Mesodermal cell (in vitro differentiated cells): ENCODE results near the gene BRPF1.

Source experiments
- H3K27ac ChIP-seq: 2 replicates; pipeline ENCODE4 v1.7.0; 2013; ENCODE audit warnings: mild to moderate bottlenecking, low read depth, low read length, moderate library complexity; ENCODE audit not compliant: severe bottlenecking
- H3K36me3 ChIP-seq: 2 replicates; pipeline ENCODE4 v1.7.1; 2013; ENCODE audit warnings: mild to moderate bottlenecking, low read length, moderate library complexity; ENCODE audit not compliant: control insufficient read depth, insufficient read depth
- H3K4me1 ChIP-seq: one replicate; pipeline ENCODE4 v1.7.1; 2013; ENCODE audit warnings: mild to moderate bottlenecking, low read length; ENCODE audit not compliant: insufficient read depth, control insufficient read depth, poor library complexity, severe bottlenecking
- H3K4me3 ChIP-seq: 2 replicates; pipeline ENCODE4 v1.7.0; 2013; ENCODE audit warnings: low read length, control low read depth, mild to moderate bottlenecking; ENCODE audit not compliant: insufficient read depth, poor library complexity, severe bottlenecking; ENCODE audit errors: extremely low read depth
- H3K9me3 ChIP-seq: 2 replicates; pipeline ENCODE4 v1.7.1; 2013; ENCODE audit warnings: mild to moderate bottlenecking, low read length, moderate library complexity; ENCODE audit not compliant: control insufficient read depth
- WGBS, 2 experiments: methylation state at CpG; one replicate each; pipeline ENCODE4 v1.1.5; 2013; ENCODE audit warnings: missing lambda C conversion rate in 2 of 2; ENCODE audit not compliant: insufficient coverage in 2 of 2; 5-methylcytosine and 5-hydroxymethylcytosine counted together

BRPF1 gene

GRCh38 chr3:9780910-9781309, 49.4 kb downstream of the BRPF1 start:
- H3K27ac ChIP-seq, result no peak overlapping the region
- peaks cover 50% of the 10 kb centered on the region for H3K36me3 ChIP-seq
- H3K4me3 ChIP-seq, result no peak overlapping the region
- 91 to 100% methylated on average over 2 to 3 of the region's 4 CpGs for WGBS, 2 experiments
- H3K9me3 ChIP-seq, result no peaks in the 10 kb centered on the region
- peaks cover 3% of the 10 kb centered on the region for H3K4me1 ChIP-seq

- H3K4me3 ChIP-seq, result no peak overlapping the region
- peaks cover 3% of the 10 kb centered on the region for H3K4me1 ChIP-seq
- no peaks in the 10 kb centered on the region for H3K9me3 ChIP-seq
- H3K27ac ChIP-seq, result no peak overlapping the region
- 91 to 100% methylated on average over 1 of the region's 1 CpG for WGBS, 2 experiments
- peaks cover 55% of the 10 kb centered on the region for H3K36me3 ChIP-seq
Measured at GRCh38 chr3:9781551-9781950, 50.0 kb downstream of the BRPF1 start.

GRCh38 chr3:9781978-9782603, 50.6 kb downstream of the BRPF1 start:
- Histone ChIP-seq H3K27ac (no peak overlapping the region), H3K36me3 (peaks cover 61% of the 10 kb centered on the region), H3K4me3 (no peak overlapping the region), H3K4me1 (peaks cover 3% of the 10 kb centered on the region), H3K9me3 (no peaks in the 10 kb centered on the region)
- WGBS, 2 experiments, result 89 to 94% methylated on average over 3 of the region's 3 CpGs

DNA sequence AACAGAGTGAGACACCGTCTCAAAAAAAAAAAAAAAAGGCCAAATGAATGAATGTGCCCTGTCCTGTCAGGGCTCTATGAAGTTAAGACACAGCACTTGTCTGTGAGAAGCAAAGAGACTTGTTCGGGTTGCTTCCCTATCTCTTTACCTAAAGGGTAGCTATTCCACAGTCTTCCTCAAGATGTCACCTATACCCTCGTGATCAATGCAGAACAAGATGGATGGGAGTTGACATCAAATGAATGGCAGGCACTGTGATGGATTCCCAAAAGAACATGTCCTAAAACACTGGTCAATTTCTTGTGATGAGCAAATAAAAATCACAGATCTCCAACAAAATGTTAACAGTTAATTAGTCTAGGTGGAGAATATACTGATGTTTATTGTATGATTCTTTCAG, 51.2 kb downstream of the BRPF1 start:
- Histone ChIP-seq H3K4me1 (peaks cover 3% of the 10 kb centered on the region), H3K36me3 (peaks cover 66% of the 10 kb centered on the region), H3K9me3 (no peaks in the 10 kb centered on the region), H3K27ac (no peak overlapping the region), H3K4me3 (no peak overlapping the region)
- 54 to 100% methylated on average over 1 to 3 of the region's 3 CpGs for WGBS, 2 experiments

GRCh38 chr3:9783954-9784353, 52.4 kb downstream of the BRPF1 start:
- Histone ChIP-seq H3K9me3 (no peaks in the 10 kb centered on the region), H3K36me3 (peaks cover 69% of the 10 kb centered on the region), H3K4me1 (peaks cover 3% of the 10 kb centered on the region), H3K4me3 (no peak overlapping the region), H3K27ac (no peak overlapping the region)
- 95% methylated on average over 8 to 14 of the region's 14 CpGs for WGBS, 2 experiments

DNA sequence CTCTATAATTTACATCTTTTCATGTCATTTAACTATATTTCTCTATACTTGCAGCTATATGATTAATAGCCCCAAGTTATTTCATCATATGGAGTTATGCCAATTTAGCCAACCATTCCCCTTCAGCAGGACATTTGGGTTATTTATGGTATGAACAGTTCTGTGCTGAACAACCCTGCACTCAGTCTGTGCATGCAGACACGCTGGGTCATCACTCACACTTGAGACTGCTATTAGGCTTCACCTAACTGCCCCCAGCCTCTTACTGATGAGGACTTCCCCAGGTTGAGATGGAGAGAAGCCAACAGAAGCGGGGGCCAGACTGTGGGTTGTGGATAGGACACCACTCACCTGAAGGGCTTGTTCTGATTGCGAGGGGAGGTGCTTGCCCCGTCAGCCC, 53.4 kb downstream of the BRPF1 start:
- no peak overlapping the region for H3K4me3 ChIP-seq
- 100% methylated on average over 1 of the region's 4 CpGs; no CpG with 5 or more reads in 1 of the 2 experiments for WGBS, 2 experiments
- H3K9me3 ChIP-seq, result no peaks in the 10 kb centered on the region
- H3K36me3 ChIP-seq, result peaks cover 72% of the 10 kb centered on the region
- H3K27ac ChIP-seq, result no peak overlapping the region
- H3K4me1 ChIP-seq, result peaks cover 3% of the 10 kb centered on the region

DNA sequence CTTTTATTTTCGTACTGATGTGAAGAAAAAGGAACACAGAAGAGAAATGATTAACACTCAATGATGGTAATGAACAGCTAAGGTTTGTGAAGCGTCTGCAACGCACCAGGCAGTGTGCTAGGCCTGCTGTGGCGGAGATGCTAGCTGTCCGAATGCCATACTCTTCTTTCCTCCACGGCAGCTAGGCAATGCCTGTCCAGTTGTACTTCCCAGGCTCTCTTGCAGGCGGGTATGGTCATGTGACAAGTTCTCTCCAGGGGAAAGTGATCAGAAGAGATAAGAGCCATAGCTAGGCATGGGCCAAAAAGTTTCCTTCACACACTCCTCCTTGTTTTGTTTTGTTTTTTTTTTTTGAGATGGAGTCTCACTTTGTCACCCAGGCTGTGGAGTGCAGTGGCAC, 54.1 kb downstream of the BRPF1 start:
- 95 to 100% methylated on average over 3 to 4 of the region's 7 CpGs for WGBS, 2 experiments
- H3K9me3 ChIP-seq, result no peaks in the 10 kb centered on the region
- peaks cover under 1% of the 10 kb centered on the region for H3K4me1 ChIP-seq
- H3K36me3 ChIP-seq, result peaks cover 70% of the 10 kb centered on the region
- H3K4me3 ChIP-seq, result no peak overlapping the region
- no peak overlapping the region for H3K27ac ChIP-seq

DNA sequence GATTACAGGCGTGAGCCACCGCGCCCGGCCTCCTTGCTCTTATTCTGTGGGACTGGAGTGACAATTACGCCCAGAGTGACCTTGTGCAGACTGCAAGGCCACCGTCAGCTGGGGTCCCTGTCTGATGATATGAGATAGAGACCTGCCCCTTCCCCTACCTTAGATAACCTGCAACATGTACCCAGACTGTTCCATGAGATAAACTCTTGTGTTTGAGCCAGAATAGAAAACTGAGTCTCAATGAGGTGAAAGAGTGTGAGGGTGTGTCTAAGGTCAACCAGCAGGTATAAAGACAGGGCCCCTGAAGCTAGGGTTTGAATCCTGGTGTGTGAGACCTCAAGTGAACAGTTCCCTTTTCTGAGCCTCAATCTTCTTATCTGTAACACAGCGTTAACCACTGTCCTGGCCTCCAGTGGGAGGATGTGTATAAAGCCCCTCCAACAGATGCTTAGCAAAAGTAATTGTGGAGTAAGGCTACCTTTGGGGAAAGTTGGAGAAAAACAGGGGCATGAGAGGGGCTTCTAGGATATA, 54.7 kb downstream of the BRPF1 start:
- peaks cover 70% of the 10 kb centered on the region for H3K36me3 ChIP-seq
- WGBS, 2 experiments, result 90 to 100% methylated on average over 5 to 6 of the region's 7 CpGs
- H3K27ac ChIP-seq, result no peak overlapping the region
- H3K9me3 ChIP-seq, result no peaks in the 10 kb centered on the region
- H3K4me1 ChIP-seq, result no peaks in the 10 kb centered on the region
- no peak overlapping the region for H3K4me3 ChIP-seq

GRCh38 chr3:9786825-9787669, 55.5 kb downstream of the BRPF1 start:
- Histone ChIP-seq H3K9me3 (no peaks in the 10 kb centered on the region), H3K4me1 (no peaks in the 10 kb centered on the region), H3K27ac (no peak overlapping the region), H3K4me3 (no peak overlapping the region), H3K36me3 (peaks cover 64% of the 10 kb centered on the region)
- 95 to 96% methylated on average over 9 to 11 of the region's 13 CpGs for WGBS, 2 experiments

- 96 to 99% methylated on average over 6 of the region's 6 CpGs for WGBS, 2 experiments
- Histone ChIP-seq H3K4me3 (no peak overlapping the region), H3K9me3 (no peaks in the 10 kb centered on the region), H3K4me1 (no peaks in the 10 kb centered on the region), H3K27ac (no peak overlapping the region), H3K36me3 (peaks cover 57% of the 10 kb centered on the region)
Measured at GRCh38 chr3:9787714-9788113, 56.2 kb downstream of the BRPF1 start.

DNA sequence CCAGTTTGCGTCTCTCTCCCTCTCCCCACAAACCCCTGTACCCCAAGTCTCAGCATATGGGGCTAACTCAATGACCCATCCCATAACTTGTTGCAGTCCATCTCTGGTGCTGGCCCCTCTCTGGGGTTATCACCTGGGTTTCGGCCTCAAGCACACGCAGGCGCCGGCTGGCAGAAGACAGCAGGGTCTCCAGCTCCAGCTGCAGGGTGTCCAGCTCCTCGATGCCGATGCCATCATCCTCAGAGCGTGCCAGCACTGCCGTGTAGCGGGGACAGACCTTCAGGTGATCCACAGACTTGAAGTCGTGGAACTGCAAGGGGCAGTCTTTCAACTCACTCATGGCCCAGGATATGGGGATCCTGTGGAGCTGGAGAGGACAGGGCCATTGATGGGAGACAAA, 59.6 kb downstream of the BRPF1 start:
- H3K9me3 ChIP-seq, result no peaks in the 10 kb centered on the region
- 96 to 100% methylated on average over 10 of the region's 11 CpGs for WGBS, 2 experiments
- H3K4me1 ChIP-seq, result no peaks in the 10 kb centered on the region
- H3K27ac ChIP-seq, result no peak overlapping the region
- peaks cover 60% of the 10 kb centered on the region for H3K36me3 ChIP-seq
- H3K4me3 ChIP-seq, result no peak overlapping the region
